Type B pancreatic cell (in vitro differentiated cells): ENCODE data around the gene CDC42EP2. TPM values are rescaled to one million over a fixed set of nuclear protein-coding genes. Genes with fewer than 3 reads are reported as not detected.

Experiments used
- DNase-seq: peaks from one replicate; pipeline ENCODE4 v3.0.0; 2021; ENCODE audit warnings: mixed read lengths; ENCODE audit not compliant: unreplicated experiment; ENCODE audit errors: extremely low spot score
- H3K27ac Mint-ChIP-seq: 2 replicates; pipeline ENCODE4 v1.8.0; 2021; ENCODE audit warnings: mild to moderate bottlenecking, mixed read lengths
- H3K27me3 Mint-ChIP-seq: 2 replicates; pipeline ENCODE4 v1.8.0; 2021; ENCODE audit warnings: mixed read lengths
- H3K36me3 Mint-ChIP-seq: 2 replicates; pipeline ENCODE4 v1.8.0; 2021; ENCODE audit warnings: mixed read lengths
- H3K4me1 Mint-ChIP-seq: one replicate; pipeline ENCODE4 v1.8.0; 2021; ENCODE audit warnings: mixed read lengths; ENCODE audit not compliant: unreplicated experiment
- H3K4me3 Mint-ChIP-seq: 2 replicates; pipeline ENCODE4 v1.8.0; 2021; ENCODE audit warnings: mild to moderate bottlenecking, mixed read lengths
- H3K9me3 Mint-ChIP-seq: 2 replicates; pipeline ENCODE4 v1.8.0; 2021; ENCODE audit warnings: mixed read lengths
- CTCF ChIP-seq: fragments of 200-600 bp; sonication (generic); conservative IDR thresholded peaks from 2 replicates; pipeline ENCODE4 v1.5.0; 2021; ENCODE audit warnings: antibody characterized with exemption, mild to moderate bottlenecking
- total RNA-seq: library from RNA; stranded (reverse); gene quantifications from 2 replicates; pipeline ENCODE4 v1.2.1, GENCODE V29; 2021; ENCODE audit warnings: low replicate concordance

CDC42EP2 gene
- total RNA-seq, 1 donor from 2014 or later = 9.4 TPM

- no peaks in the 10 kb centered on the region for H3K9me3 Mint-ChIP-seq
- H3K4me1 Mint-ChIP-seq = peaks cover 16% of the 10 kb centered on the region
- DNase-seq = no peak
- no peak overlapping the region for H3K27ac Mint-ChIP-seq
- H3K27me3 Mint-ChIP-seq = no peaks in the 10 kb centered on the region
- H3K4me3 Mint-ChIP-seq = no peak overlapping the region
- peaks cover 17% of the 10 kb centered on the region for H3K36me3 Mint-ChIP-seq
- TF ChIP-seq CTCF = no peak
These were observed 27.1 kb upstream of the CDC42EP2 start for GRCh38 chr11:65287601-65288000.

- peaks cover 25% of the 10 kb centered on the region for H3K4me1 Mint-ChIP-seq
- H3K36me3 Mint-ChIP-seq = peaks cover 21% of the 10 kb centered on the region
- no peaks in the 10 kb centered on the region for H3K27me3 Mint-ChIP-seq
- no peak overlapping the region for H3K4me3 Mint-ChIP-seq
- TF ChIP-seq CTCF = no peak
- H3K27ac Mint-ChIP-seq = no peak overlapping the region
- H3K9me3 Mint-ChIP-seq = no peaks in the 10 kb centered on the region
- DNase-seq = no peak
These were observed 25.7 kb upstream of the CDC42EP2 start for GRCh38 chr11:65288706-65289536.

GRCh38 chr11:65290448-65291165 is 24.1 kb upstream of the CDC42EP2 start:
- DNase-seq = no peak
- no peak for TF ChIP-seq CTCF
- Mint-ChIP-seq H3K4me3 (no peak overlapping the region), H3K36me3 (peaks cover 25% of the 10 kb centered on the region), H3K27ac (peak overlapping the region; percentile 92), H3K9me3 (no peaks in the 10 kb centered on the region), H3K4me1 (peaks cover 27% of the 10 kb centered on the region), H3K27me3 (no peaks in the 10 kb centered on the region)

- TF ChIP-seq CTCF = no peak
- peak overlapping the region; percentile 92 for H3K27ac Mint-ChIP-seq
- H3K27me3 Mint-ChIP-seq = no peaks in the 10 kb centered on the region
- no peak for DNase-seq
- peaks cover 27% of the 10 kb centered on the region for H3K4me1 Mint-ChIP-seq
- H3K9me3 Mint-ChIP-seq = no peaks in the 10 kb centered on the region
- peaks cover 29% of the 10 kb centered on the region for H3K36me3 Mint-ChIP-seq
- H3K4me3 Mint-ChIP-seq = peak overlapping the region; percentile 0
These were observed 23.1 kb upstream of the CDC42EP2 start for GRCh38 chr11:65291613-65292012.

GRCh38 chr11:65292890-65293289 is 21.8 kb upstream of the CDC42EP2 start:
- peaks cover 27% of the 10 kb centered on the region for H3K4me1 Mint-ChIP-seq
- H3K27me3 Mint-ChIP-seq = no peaks in the 10 kb centered on the region
- DNase-seq = no peak
- no peaks in the 10 kb centered on the region for H3K9me3 Mint-ChIP-seq
- TF ChIP-seq CTCF = no peak
- H3K27ac Mint-ChIP-seq = peak overlapping the region; percentile 92
- no peak overlapping the region for H3K4me3 Mint-ChIP-seq
- peaks cover 22% of the 10 kb centered on the region for H3K36me3 Mint-ChIP-seq
